ENCODE data around the gene LITAF. TPM values are rescaled to one million over a fixed set of nuclear protein-coding genes. Genes with fewer than 3 reads are reported as not detected.

LITAF gene
- total RNA-seq: 281 TPM
- long read RNA-seq, transcript LITAF-221 (4 exons, 2,467 nt): major isoform, 98 of 277 reads
- long read RNA-seq, transcript LITAF-205 (4 exons, 1,118 nt): minor isoform, 21 of 277 reads
- long read RNA-seq, partial matches to known transcripts: 56 of 277 reads
- long read RNA-seq, other reads (novel, unspliced or antisense): 97 of 277 reads

DNA sequence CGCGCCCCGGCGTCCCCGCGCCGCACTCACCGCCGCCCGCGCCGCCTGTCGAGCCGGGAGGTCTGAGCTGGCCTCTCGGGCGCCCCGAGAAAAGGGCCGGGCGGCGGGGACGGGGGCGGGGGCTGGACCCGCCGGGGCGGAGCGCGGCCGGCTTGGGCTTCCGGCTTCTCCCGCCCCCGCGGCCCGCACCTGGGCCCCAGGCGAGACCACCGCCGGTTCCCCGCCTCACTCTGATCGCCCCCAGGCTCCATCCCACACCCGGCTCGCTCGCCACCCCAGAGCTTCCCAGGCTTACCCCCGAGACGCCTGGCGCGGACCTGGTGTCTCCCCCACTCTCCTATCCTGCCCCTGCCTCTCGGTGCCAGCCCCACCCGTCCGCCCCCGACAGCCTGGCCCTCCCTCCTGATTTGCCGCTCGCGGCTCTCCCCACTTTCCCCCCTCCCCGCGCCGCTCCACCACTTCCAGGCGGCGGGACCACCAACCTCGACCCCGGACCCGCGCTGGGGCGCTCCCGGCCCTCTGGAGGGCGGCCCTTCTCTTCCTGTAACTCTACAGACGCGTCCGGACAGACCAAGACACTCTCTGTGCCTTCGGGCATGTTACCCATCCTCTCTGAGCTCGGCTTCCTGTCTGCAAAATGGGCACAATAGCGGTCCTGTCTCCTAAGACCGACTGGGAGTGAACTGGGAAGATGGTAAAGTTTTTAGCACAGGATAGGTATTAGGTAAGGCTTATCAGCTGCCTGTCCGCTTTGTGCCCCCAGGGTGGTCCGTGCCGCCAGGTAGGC is at the start of gene LITAF:
LITAF (minus strand) TSS at position 64 of the 787 bp plus-strand sequence. CDS start 30,189 bp downstream, outside the sequence.
- Histone ChIP-seq H3K36me3 (no peaks in the 10 kb centered on the region), H3K9me3 (no peaks in the 10 kb centered on the region), H3K27me3 (ENCODE audit: low read depth) (no peaks in the 10 kb centered on the region), H3K4me3 (peak within 1 kb of the TSS; percentile 69), H3K27ac (peak within 1 kb of the TSS; percentile 91), H3K4me1 (peaks cover 48% of the 10 kb centered on the region)
- TF ChIP-seq, protein P1, sequence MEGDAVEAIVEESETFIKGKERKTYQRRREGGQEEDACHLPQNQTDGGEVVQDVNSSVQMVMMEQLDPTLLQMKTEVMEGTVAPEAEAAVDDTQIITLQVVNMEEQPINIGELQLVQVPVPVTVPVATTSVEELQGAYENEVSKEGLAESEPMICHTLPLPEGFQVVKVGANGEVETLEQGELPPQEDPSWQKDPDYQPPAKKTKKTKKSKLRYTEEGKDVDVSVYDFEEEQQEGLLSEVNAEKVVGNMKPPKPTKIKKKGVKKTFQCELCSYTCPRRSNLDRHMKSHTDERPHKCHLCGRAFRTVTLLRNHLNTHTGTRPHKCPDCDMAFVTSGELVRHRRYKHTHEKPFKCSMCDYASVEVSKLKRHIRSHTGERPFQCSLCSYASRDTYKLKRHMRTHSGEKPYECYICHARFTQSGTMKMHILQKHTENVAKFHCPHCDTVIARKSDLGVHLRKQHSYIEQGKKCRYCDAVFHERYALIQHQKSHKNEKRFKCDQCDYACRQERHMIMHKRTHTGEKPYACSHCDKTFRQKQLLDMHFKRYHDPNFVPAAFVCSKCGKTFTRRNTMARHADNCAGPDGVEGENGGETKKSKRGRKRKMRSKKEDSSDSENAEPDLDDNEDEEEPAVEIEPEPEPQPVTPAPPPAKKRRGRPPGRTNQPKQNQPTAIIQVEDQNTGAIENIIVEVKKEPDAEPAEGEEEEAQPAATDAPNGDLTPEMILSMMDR (IDR thresholded peaks at IDR 0.05): no peak
- peak; percentile 91 to 95 for ATAC-seq
- intact Hi-C loops (cut with DNase I): no loop called here
- peak; percentile 80 for DNase-seq

DNA sequence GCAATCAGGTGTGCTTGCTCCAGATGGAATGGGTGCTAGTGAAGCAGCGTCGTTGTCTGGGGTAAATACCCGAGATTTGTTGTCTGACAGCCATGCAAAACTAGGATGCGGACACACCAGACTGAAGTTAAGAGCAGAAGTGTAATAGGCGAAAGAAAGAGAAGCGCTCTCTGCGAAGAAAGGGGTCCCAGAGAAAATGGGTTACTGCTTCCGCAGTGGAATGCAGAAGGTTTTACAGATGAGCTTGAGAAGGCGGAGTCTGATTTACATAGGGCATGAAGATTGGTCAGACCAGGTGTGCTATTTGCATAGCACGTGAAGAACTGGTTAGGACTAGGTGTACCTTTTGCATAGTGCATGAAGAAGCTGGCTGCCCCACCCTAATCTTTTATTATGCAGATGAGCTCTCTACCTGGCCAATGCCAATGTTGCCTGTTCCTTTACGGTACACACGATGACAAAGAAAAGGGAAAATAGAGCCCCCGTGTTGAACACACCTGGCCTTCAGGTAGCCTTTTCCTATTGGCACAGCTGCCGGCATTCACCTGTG is 49.5 kb upstream of the LITAF start:
- Histone ChIP-seq H3K4me1 (peaks cover 40% of the 10 kb centered on the region), H3K4me3 (peak overlapping the region; percentile 4), H3K36me3 (no peaks in the 10 kb centered on the region), H3K27ac (no peak overlapping the region), H3K27me3 (ENCODE audit: low read depth) (no peaks in the 10 kb centered on the region), H3K9me3 (no peaks in the 10 kb centered on the region)
- intact Hi-C loops (cut with DNase I): no loop called here
- ATAC-seq (peak; percentile 64 to 67), DNase-seq (no peak)
- TF ChIP-seq, protein P1 (IDR thresholded peaks at IDR 0.05): no peak

DNA sequence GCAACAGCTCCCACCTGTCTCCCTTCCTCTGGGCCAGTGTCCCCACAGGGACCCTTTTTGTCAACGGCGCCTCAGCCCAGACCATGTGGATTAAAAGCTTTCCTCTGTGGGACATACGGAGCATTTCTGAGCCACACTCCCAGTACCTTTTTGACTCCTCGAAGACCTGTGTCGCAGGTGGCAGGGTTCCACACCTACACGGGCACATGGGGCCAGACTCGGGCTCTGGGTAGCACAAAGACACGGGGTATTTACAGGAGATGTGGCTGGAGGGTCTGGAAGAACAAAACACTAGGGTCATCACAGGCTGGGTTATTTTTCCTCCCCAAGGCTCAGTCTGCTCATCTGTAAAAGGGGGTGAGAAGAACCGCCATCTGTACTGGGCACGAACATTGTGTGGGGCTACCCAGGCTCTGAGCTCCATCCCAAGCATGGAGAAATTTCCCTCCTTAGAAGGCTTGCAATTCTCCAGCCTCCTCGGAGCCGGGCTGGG is 49.0 kb upstream of the LITAF start:
- H3K4me1 ChIP-seq: peaks cover 34% of the 10 kb centered on the region
- DNase-seq (no peak), ATAC-seq (no peak)
- H3K36me3 ChIP-seq: no peaks in the 10 kb centered on the region
- H3K9me3 ChIP-seq: no peaks in the 10 kb centered on the region
- peak overlapping the region; percentile 4 for H3K4me3 ChIP-seq
- H3K27me3 ChIP-seq (ENCODE audit: low read depth): no peaks in the 10 kb centered on the region
- intact Hi-C loops (cut with DNase I): no loop called here
- H3K27ac ChIP-seq: no peak overlapping the region
- TF ChIP-seq, protein P1 (IDR thresholded peaks at IDR 0.05): no peak

DNA sequence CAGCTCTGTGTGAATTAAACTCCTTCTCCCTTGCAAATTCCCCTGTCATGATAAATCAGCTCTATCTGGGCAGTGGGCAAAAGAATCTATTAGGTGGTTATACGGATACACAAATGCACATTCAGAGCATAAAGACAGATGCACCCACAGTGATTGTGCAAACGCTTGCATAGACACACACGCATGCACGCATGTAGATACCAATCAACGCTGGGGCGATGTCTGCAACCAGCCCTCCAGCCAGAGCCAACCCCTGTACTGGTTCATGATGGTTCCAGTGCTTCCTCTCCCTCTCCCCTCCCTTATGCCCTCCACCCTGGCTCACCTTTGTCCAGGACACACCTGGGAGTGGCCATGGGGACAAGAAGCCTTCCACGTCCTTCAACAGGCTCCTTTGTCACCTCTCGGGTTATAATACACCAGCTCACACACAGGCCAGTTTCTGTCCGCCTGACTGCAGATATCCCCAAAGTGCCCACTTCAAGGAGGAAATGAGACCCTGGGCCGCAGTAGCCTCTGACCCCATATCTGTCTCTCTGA is 48.5 kb upstream of the LITAF start:
- no peak for ATAC-seq
- intact Hi-C loops (cut with DNase I): no loop called here
- Histone ChIP-seq H3K9me3 (no peaks in the 10 kb centered on the region), H3K27me3 (ENCODE audit: low read depth) (no peaks in the 10 kb centered on the region), H3K27ac (no peak overlapping the region), H3K4me1 (peaks cover 32% of the 10 kb centered on the region), H3K4me3 (no peak overlapping the region), H3K36me3 (no peaks in the 10 kb centered on the region)
- TF ChIP-seq, protein P1 (IDR thresholded peaks at IDR 0.05): no peak
- no peak for DNase-seq

DNA sequence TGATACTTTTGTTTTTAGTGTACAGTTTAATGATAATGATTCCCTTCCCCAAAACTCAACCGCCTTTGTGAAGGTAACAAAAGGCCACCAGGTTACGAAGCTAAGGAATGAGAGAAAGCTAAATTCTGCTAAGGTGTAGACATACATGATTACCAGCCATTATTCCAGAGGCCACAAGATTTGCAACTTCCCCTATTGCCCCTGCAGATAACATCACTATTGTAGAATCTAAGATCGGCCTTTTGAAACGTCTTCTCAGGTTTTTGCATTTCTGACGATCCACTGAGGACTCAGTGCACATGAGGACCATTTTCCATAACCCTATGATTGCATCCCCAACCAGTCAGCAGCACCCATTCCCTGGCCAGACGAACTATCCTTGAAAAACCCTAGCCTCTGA is 47.6 kb upstream of the LITAF start:
- DNase-seq (no peak), ATAC-seq (no peak)
- TF ChIP-seq, protein P1 (IDR thresholded peaks at IDR 0.05): no peak
- H3K27me3 ChIP-seq (ENCODE audit: low read depth): no peaks in the 10 kb centered on the region
- no peaks in the 10 kb centered on the region for H3K36me3 ChIP-seq
- intact Hi-C loops (cut with DNase I): no loop called here
- H3K4me3 ChIP-seq: no peak overlapping the region
- H3K9me3 ChIP-seq: no peaks in the 10 kb centered on the region
- no peak overlapping the region for H3K27ac ChIP-seq
- peaks cover 33% of the 10 kb centered on the region for H3K4me1 ChIP-seq

Measured in lower lobe of right lung (tissue), 2 donors.